ENCODE results near the gene TTF1. TPM values are rescaled to one million over a fixed set of nuclear protein-coding genes. Genes with fewer than 3 reads are reported as not detected.

TTF1 gene
- total RNA-seq, 1 experiment from 2014 or later: 26.9 TPM

GRCh38 chr9:132430998-132431397, 24.4 kb upstream of the TTF1 start:
- Histone ChIP-seq H3K23ac (ENCODE audit: insufficient read length, low read depth, low read length) (no peak overlapping the region), H3K9ac (ENCODE audit: extremely low read depth, insufficient read length, low read length) (no peak overlapping the region), H3K4me2 (ENCODE audit: insufficient read depth, insufficient read length, low read length) (no peak overlapping the region), H2BK120ac (ENCODE audit: low read depth, low read length, poor library complexity, severe bottlenecking) (no peak overlapping the region), H2BK12ac (ENCODE audit: insufficient read length, low read depth, low read length) (no peak overlapping the region), H2BK5ac (ENCODE audit: insufficient read length, low read length) (no peak overlapping the region), H4K20me1 (ENCODE audit: control insufficient read depth, insufficient read depth, insufficient read length) (no peaks in the 10 kb centered on the region), H3K23me2 (ENCODE audit: insufficient read length, low read depth, low read length, poor library complexity, severe bottlenecking) (no peaks in the 10 kb centered on the region), H3K9me3 (ENCODE audit: control insufficient read depth, low read depth, low read length) (no peaks in the 10 kb centered on the region), H2BK20ac (ENCODE audit: low read depth, low read length, poor library complexity, severe bottlenecking) (no peak overlapping the region), H3K18ac (ENCODE audit: insufficient read length, low read depth, low read length) (no peak overlapping the region), H3K14ac (ENCODE audit: insufficient read depth, low read length) (no peak overlapping the region), H4K91ac (ENCODE audit: insufficient read length, low read depth, low read length) (no peak overlapping the region), H2AFZ (ENCODE audit: low read length) (no peak overlapping the region), H3K27ac (ENCODE audit: insufficient read length, low read depth, low read length) (no peak overlapping the region), H4K5ac (ENCODE audit: insufficient read length, low read depth, low read length) (no peak overlapping the region), H3K79me2 (ENCODE audit: insufficient read depth, low read length) (no peaks in the 10 kb centered on the region), H3K27me3 (ENCODE audit: insufficient read depth, low read length) (no peaks in the 10 kb centered on the region), H3T11ph (ENCODE audit: low read length) (no peak overlapping the region), H3K4ac (ENCODE audit: low read depth, low read length) (no peak overlapping the region), H2AK5ac (ENCODE audit: insufficient read length, low read length) (no peak overlapping the region), H3K79me1 (ENCODE audit: insufficient read depth, low read depth, low read length, poor library complexity, severe bottlenecking) (no peaks in the 10 kb centered on the region), H3K56ac (ENCODE audit: insufficient read length, low read depth, low read length) (no peak overlapping the region), H2BK15ac (ENCODE audit: low read depth, low read length) (no peak overlapping the region), H4K8ac (replicated peaks; ENCODE audit: insufficient read length, low read depth, low read length) (no peak overlapping the region), H3K4me1 (ENCODE audit: insufficient read depth, low read length) (no peaks in the 10 kb centered on the region; the same call in 1 of the 2 replicates)
- no peak for TF ChIP-seq CTCF (conservative IDR thresholded peaks at IDR 0.05)
- Mint-ChIP-seq H3K27ac (no peak overlapping the region), H3K4me1 (peaks cover 26 to 34% of the 10 kb centered on the region in 2 experiments), H3K36me3 (ENCODE audit: insufficient read depth in 1 of 3, low read depth in 3 of 3) (no peaks in the 10 kb centered on the region), H3K9me3 (no peaks in the 10 kb centered on the region; a peak in 1 of 5 replicates), H3K4me3 (no peak overlapping the region), H3K27me3 (ENCODE audit: low read depth) (peaks cover 10% of the 10 kb centered on the region)
- no CpG with 5 or more reads among the region's 1 CpG for WGBS (ENCODE audit: extremely low coverage, insufficient read length, low lambda C conversion rate)
- DNase-seq: no peak
